ENCODE measurements around the gene PDE11A. TPM values are rescaled to one million over a fixed set of nuclear protein-coding genes. Genes with fewer than 3 reads are reported as not detected.

PDE11A gene
- total RNA-seq, 1 donor from 2014 or later, result 0.27 TPM

- no peaks in the 10 kb centered on the region for H3K9me3 Mint-ChIP-seq (ENCODE audit: unreplicated experiment)
- no peak overlapping the region for H3K27ac Mint-ChIP-seq (ENCODE audit: unreplicated experiment)
- H3K4me1 Mint-ChIP-seq (ENCODE audit: low read depth, unreplicated experiment), result no peaks in the 10 kb centered on the region
- no peak for DNase-seq
- no peak for TF ChIP-seq CTCF (IDR thresholded peaks at IDR 0.05; ENCODE audit: partially characterized antibody, unreplicated experiment)
- H3K36me3 Mint-ChIP-seq (ENCODE audit: unreplicated experiment), result no peaks in the 10 kb centered on the region
- no peak overlapping the region for H3K4me3 Mint-ChIP-seq (ENCODE audit: unreplicated experiment)
- H3K27me3 Mint-ChIP-seq (ENCODE audit: unreplicated experiment), result no peaks in the 10 kb centered on the region
Measured at GRCh38 chr2:177826897-177827296, 245.7 kb downstream of the PDE11A start.

GRCh38 chr2:177822941-177823340 lies 249.6 kb downstream of the PDE11A start:
- Mint-ChIP-seq H3K4me3 (ENCODE audit: unreplicated experiment) (no peak overlapping the region), H3K36me3 (ENCODE audit: unreplicated experiment) (no peaks in the 10 kb centered on the region), H3K27me3 (ENCODE audit: unreplicated experiment) (no peaks in the 10 kb centered on the region), H3K9me3 (ENCODE audit: unreplicated experiment) (no peaks in the 10 kb centered on the region), H3K27ac (ENCODE audit: unreplicated experiment) (no peak overlapping the region), H3K4me1 (ENCODE audit: low read depth, unreplicated experiment) (no peaks in the 10 kb centered on the region)
- no peak for TF ChIP-seq CTCF (IDR thresholded peaks at IDR 0.05; ENCODE audit: partially characterized antibody, unreplicated experiment)
- DNase-seq, result no peak

GRCh38 chr2:177818412-177818811 lies 254.2 kb downstream of the PDE11A start:
- H3K27ac Mint-ChIP-seq (ENCODE audit: unreplicated experiment), result no peak overlapping the region
- no peaks in the 10 kb centered on the region for H3K9me3 Mint-ChIP-seq (ENCODE audit: unreplicated experiment)
- no peaks in the 10 kb centered on the region for H3K27me3 Mint-ChIP-seq (ENCODE audit: unreplicated experiment)
- no peak overlapping the region for H3K4me3 Mint-ChIP-seq (ENCODE audit: unreplicated experiment)
- H3K4me1 Mint-ChIP-seq (ENCODE audit: low read depth, unreplicated experiment), result no peaks in the 10 kb centered on the region
- no peak for DNase-seq
- no peaks in the 10 kb centered on the region for H3K36me3 Mint-ChIP-seq (ENCODE audit: unreplicated experiment)
- no peak for TF ChIP-seq CTCF (IDR thresholded peaks at IDR 0.05; ENCODE audit: partially characterized antibody, unreplicated experiment)

GRCh38 chr2:177817300-177817699 lies 255.3 kb downstream of the PDE11A start:
- TF ChIP-seq CTCF (IDR thresholded peaks at IDR 0.05; ENCODE audit: partially characterized antibody, unreplicated experiment), result no peak
- no peaks in the 10 kb centered on the region for H3K27me3 Mint-ChIP-seq (ENCODE audit: unreplicated experiment)
- no peaks in the 10 kb centered on the region for H3K4me1 Mint-ChIP-seq (ENCODE audit: low read depth, unreplicated experiment)
- no peaks in the 10 kb centered on the region for H3K9me3 Mint-ChIP-seq (ENCODE audit: unreplicated experiment)
- no peak overlapping the region for H3K4me3 Mint-ChIP-seq (ENCODE audit: unreplicated experiment)
- no peak overlapping the region for H3K27ac Mint-ChIP-seq (ENCODE audit: unreplicated experiment)
- no peak for DNase-seq
- no peaks in the 10 kb centered on the region for H3K36me3 Mint-ChIP-seq (ENCODE audit: unreplicated experiment)

GRCh38 chr2:177816766-177817165 lies 255.8 kb downstream of the PDE11A start:
- TF ChIP-seq CTCF (IDR thresholded peaks at IDR 0.05; ENCODE audit: partially characterized antibody, unreplicated experiment), result no peak
- Mint-ChIP-seq H3K4me1 (ENCODE audit: low read depth, unreplicated experiment) (no peaks in the 10 kb centered on the region), H3K9me3 (ENCODE audit: unreplicated experiment) (no peaks in the 10 kb centered on the region), H3K4me3 (ENCODE audit: unreplicated experiment) (no peak overlapping the region), H3K36me3 (ENCODE audit: unreplicated experiment) (no peaks in the 10 kb centered on the region), H3K27me3 (ENCODE audit: unreplicated experiment) (no peaks in the 10 kb centered on the region), H3K27ac (ENCODE audit: unreplicated experiment) (no peak overlapping the region)
- DNase-seq, result no peak
